ENCODE data around the gene SFRP5. TPM values are rescaled to one million over a fixed set of nuclear protein-coding genes. Genes with fewer than 3 reads are reported as not detected.
A peak's percentile ranks its signal among the peaks of the same experiment; 100 is the strongest.

SFRP5 gene
- total and polyA plus RNA-seq, 2 donors (not counting 3 experiments of a cell fraction or from before 2014, with no cell fraction given), result not detected

DNA sequence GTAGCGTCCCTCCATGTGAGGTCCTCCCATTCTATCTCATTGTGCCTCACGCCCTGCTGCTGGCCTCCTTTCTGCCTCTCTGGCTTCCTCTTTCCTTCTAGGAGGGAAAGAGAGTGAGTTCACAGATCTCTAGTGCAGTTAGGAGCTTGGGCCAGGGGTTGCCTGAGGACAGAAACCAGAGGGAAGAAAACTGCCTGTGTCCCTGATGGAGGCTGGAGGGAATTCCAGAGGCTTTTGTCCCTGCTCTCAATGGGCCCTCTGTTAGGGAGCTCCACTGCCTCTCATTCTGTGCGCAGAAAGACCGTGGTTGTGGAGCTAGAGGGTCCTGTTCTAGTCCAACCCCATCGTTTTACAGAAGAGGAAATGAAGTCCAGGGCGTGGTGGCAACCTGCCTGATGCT, 53.6 kb downstream of the SFRP5 start:
- H3K79me2 ChIP-seq (ENCODE audit: control insufficient read depth, insufficient read depth, low read length), result peaks cover 34% of the 10 kb centered on the region
- H3K9ac ChIP-seq (replicated peaks; ENCODE audit: extremely low read depth, insufficient read depth, low read length), result no peak overlapping the region
- no peaks in the 10 kb centered on the region for H3K9me3 ChIP-seq (replicated peaks; ENCODE audit: control insufficient read depth, insufficient read depth, low read length)
- CTCF ChIA-PET, result interaction anchor here (1.0 to 21.8 kb wide), 3 partner anchors 8 to 42 kb away, joined by 4 to 863 read pairs (median 863); partner anchors contain the start of genes MARVELD1 and ZFYVE27
- no peaks in the 10 kb centered on the region for H3K9me1 ChIP-seq (replicated peaks; ENCODE audit: control insufficient read depth, extremely low read depth, insufficient read depth, low read length)
- no peak overlapping the region for H3K27ac ChIP-seq (ENCODE audit: insufficient read depth, low read depth, low read length)
- DNase-seq (ENCODE audit: low read depth, low spot score) (no peak), FAIRE-seq (no peak)
- H4K20me1 ChIP-seq (replicated peaks; ENCODE audit: control insufficient read depth, extremely low read depth, insufficient read depth, low read length), result no peaks in the 10 kb centered on the region
- no peak overlapping the region for H3K4me3 ChIP-seq (replicated peaks in 1 of 3; ENCODE audit: insufficient read depth in 1 of 3, low read depth in 1 of 3, low read length in 3 of 3)
- H3K36me3 ChIP-seq (ENCODE audit: control insufficient read depth in 2 of 2, extremely low read depth in 1 of 2, insufficient read depth in 2 of 2, low read length in 2 of 2), result peaks cover 0 to 16% of the 10 kb centered on the region in 2 experiments
- POLR2A ChIA-PET, result no interaction called here
- BruUV-seq (replicated peaks), result no TSS peak
- no peaks in the 10 kb centered on the region for H3K27me3 ChIP-seq (ENCODE audit: control insufficient read depth in 2 of 2, insufficient read depth in 2 of 2, low read length in 2 of 2)
- dilution Hi-C loops (cut with MboI; ENCODE audit: extremely low pct_ligation_motif_present, low sequenced_read_pairs) (no loop called here), intact Hi-C loops (cut with micrococcal nuclease) (no loop called here)
- H3K4me2 ChIP-seq (ENCODE audit: insufficient read depth, low read length), result no peak overlapping the region
- H2AFZ ChIP-seq (ENCODE audit: low read depth, low read length), result no peak overlapping the region
- TF ChIP-seq JUN (IDR thresholded peaks at IDR 0.05; ENCODE audit: borderline replicate concordance, insufficient read depth, insufficient read length, low read depth) (no peak), MYC (IDR thresholded peaks at IDR 0.05; ENCODE audit: low read depth, low read length) (no peak)
- H3K4me1 ChIP-seq (ENCODE audit: control insufficient read depth, extremely low read depth, insufficient read depth, low read length), result peaks cover 19% of the 10 kb centered on the region

DNA sequence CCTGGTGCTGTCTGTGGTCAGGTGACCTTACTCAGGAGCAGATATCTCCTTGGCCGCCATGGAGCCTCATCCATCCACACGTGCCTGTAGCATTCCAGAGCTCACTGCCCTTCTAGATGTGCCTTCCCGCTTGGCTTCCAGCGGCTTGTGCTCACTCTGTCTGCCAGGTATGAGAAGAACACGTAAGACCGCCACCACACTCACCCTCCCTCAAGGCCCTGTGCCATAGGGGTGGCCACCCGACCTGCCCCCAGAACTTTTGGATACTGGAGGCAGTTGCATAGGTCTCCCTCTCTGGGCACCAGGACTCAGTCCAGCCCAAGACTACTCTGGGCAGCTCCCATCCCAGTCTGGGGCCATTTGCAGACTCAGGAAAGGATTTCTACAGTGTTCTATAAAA, 54.2 kb downstream of the SFRP5 start:
- Histone ChIP-seq H3K9ac (replicated peaks; ENCODE audit: extremely low read depth, insufficient read depth, low read length) (no peak overlapping the region), H3K4me1 (ENCODE audit: control insufficient read depth, extremely low read depth, insufficient read depth, low read length) (peaks cover 22% of the 10 kb centered on the region), H3K4me3 (replicated peaks in 1 of 3; ENCODE audit: insufficient read depth in 1 of 3, low read depth in 1 of 3, low read length in 3 of 3) (no peak overlapping the region), H3K27me3 (ENCODE audit: control insufficient read depth in 2 of 2, insufficient read depth in 2 of 2, low read length in 2 of 2) (no peaks in the 10 kb centered on the region), H3K9me3 (replicated peaks; ENCODE audit: control insufficient read depth, insufficient read depth, low read length) (no peaks in the 10 kb centered on the region), H3K79me2 (ENCODE audit: control insufficient read depth, insufficient read depth, low read length) (peaks cover 34% of the 10 kb centered on the region), H4K20me1 (replicated peaks; ENCODE audit: control insufficient read depth, extremely low read depth, insufficient read depth, low read length) (no peaks in the 10 kb centered on the region), H3K27ac (ENCODE audit: insufficient read depth, low read depth, low read length) (no peak overlapping the region), H3K36me3 (ENCODE audit: control insufficient read depth in 2 of 2, extremely low read depth in 1 of 2, insufficient read depth in 2 of 2, low read length in 2 of 2) (peaks cover 0 to 16% of the 10 kb centered on the region in 2 experiments), H3K4me2 (ENCODE audit: insufficient read depth, low read length) (no peak overlapping the region), H2AFZ (ENCODE audit: low read depth, low read length) (no peak overlapping the region), H3K9me1 (replicated peaks; ENCODE audit: control insufficient read depth, extremely low read depth, insufficient read depth, low read length) (no peaks in the 10 kb centered on the region)
- ChIA-PET POLR2A (no interaction called here), CTCF (interaction anchor here (1.4 to 21.8 kb wide), 4 partner anchors 8 to 40 kb away, joined by 3 to 863 read pairs (median 434); partner anchors contain the start of genes MARVELD1 and ZFYVE27)
- BruUV-seq (replicated peaks), result TSS peak; percentile 4
- dilution Hi-C loops (cut with MboI; ENCODE audit: extremely low pct_ligation_motif_present, low sequenced_read_pairs) (no loop called here), intact Hi-C loops (cut with micrococcal nuclease) (no loop called here)
- no peak for FAIRE-seq
- no peak for TF ChIP-seq POLR2A (IDR thresholded peaks at IDR 0.05; ENCODE audit: low read depth, low read length)
- TF ChIP-seq FOS (IDR thresholded peaks at IDR 0.05; ENCODE audit: borderline replicate concordance, insufficient read depth, low read length), result no peak
- TF ChIP-seq, protein P1, sequence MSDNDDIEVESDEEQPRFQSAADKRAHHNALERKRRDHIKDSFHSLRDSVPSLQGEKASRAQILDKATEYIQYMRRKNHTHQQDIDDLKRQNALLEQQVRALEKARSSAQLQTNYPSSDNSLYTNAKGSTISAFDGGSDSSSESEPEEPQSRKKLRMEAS (IDR thresholded peaks at IDR 0.05; ENCODE audit: insufficient read depth, insufficient read length), result no peak
- no peak for TF ChIP-seq JUN (IDR thresholded peaks at IDR 0.05; ENCODE audit: borderline replicate concordance, insufficient read depth, insufficient read length, low read depth)
- TF ChIP-seq, protein P2, sequence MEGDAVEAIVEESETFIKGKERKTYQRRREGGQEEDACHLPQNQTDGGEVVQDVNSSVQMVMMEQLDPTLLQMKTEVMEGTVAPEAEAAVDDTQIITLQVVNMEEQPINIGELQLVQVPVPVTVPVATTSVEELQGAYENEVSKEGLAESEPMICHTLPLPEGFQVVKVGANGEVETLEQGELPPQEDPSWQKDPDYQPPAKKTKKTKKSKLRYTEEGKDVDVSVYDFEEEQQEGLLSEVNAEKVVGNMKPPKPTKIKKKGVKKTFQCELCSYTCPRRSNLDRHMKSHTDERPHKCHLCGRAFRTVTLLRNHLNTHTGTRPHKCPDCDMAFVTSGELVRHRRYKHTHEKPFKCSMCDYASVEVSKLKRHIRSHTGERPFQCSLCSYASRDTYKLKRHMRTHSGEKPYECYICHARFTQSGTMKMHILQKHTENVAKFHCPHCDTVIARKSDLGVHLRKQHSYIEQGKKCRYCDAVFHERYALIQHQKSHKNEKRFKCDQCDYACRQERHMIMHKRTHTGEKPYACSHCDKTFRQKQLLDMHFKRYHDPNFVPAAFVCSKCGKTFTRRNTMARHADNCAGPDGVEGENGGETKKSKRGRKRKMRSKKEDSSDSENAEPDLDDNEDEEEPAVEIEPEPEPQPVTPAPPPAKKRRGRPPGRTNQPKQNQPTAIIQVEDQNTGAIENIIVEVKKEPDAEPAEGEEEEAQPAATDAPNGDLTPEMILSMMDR (IDR thresholded peaks at IDR 0.05; ENCODE audit: extremely low read depth in 1 of 2, insufficient read depth in 1 of 2, low read depth in 1 of 2, low read length in 2 of 2), result no peak
- TF ChIP-seq GATA2 (IDR thresholded peaks at IDR 0.05; ENCODE audit: insufficient read depth, insufficient read length, low read depth, low read length), result no peak
- TF ChIP-seq POLR2AphosphoS5 (IDR thresholded peaks at IDR 0.05; ENCODE audit: insufficient read depth, low read depth, low read length), result no peak
- no peak for DNase-seq (ENCODE audit: low read depth, low spot score)

Data from endothelial cell of umbilical vein (primary cell).